HG03097 (cell line): ENCODE measurements around the gene GEMIN2.
"Not testable (repeated sequence)": the region's sequence is repeated elsewhere in the genome, so short reads cannot be mapped to it uniquely, and the experiment has no call there.

Experiments used
- ATAC-seq: cut with Tn5 transposase; IDR thresholded peaks from one replicate; pipeline ENCODE4 v1.9.1; 2021; ENCODE audit not compliant: unreplicated experiment, low FRiP score

Gene GEMIN2

DNA sequence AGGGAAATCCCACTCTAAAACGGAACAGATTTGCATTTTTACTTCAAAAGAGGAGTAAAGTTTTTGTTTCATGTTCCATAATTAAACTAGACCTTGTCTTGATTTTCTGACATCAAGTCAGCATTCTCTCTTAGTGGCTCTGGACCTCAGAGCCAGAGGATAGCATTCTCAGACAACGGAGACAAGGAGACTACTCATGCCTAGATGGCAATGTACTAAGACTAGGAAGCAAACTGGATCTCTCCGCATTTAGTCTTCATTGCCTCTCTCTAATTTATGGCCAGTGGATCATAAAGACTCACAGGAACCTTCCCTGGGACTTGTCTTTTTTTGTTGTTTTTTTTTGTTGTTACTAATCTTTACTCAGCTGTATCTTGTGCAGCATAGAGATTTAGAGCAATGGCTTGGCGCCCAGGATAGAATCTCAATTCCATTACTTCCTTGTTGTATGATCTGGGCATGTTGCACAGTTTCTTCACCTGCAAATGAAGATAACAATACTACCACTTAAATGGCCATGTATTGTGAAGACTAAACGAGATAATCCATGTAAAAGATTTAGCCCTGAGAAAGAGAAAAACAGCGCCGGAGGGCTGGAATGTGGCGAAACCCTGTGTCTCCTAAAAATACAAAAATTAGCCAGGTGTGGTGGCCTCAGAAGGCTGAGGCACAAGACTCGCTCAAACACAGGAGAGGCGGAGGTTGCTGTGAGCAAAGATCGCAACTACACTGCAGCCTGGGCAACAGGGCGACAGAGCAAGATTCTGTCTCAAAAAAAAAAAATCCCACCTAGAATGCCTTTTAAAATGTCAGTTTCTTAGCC lies 4.0 kb upstream of the GEMIN2 start:
- no peak for ATAC-seq

DNA sequence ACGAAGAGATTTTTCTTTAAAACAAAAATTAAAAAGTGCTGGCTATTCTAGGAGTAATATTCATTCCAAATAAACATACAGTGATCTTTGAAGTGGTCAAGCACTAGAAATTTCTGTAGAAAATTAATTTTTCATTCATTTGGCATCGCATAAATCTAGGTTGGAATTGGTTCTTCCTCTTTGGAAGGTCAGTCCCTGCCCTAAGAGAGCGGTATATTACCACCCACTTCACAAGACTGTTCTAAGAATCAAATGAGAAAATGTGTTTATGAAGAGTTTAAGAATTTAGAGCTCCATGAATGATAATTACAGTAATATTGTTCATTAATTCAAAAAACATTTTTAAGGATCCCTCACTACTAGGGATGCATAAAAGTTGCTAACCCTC lies 444 bp upstream of the GEMIN2 start:
- no peak for ATAC-seq

DNA sequence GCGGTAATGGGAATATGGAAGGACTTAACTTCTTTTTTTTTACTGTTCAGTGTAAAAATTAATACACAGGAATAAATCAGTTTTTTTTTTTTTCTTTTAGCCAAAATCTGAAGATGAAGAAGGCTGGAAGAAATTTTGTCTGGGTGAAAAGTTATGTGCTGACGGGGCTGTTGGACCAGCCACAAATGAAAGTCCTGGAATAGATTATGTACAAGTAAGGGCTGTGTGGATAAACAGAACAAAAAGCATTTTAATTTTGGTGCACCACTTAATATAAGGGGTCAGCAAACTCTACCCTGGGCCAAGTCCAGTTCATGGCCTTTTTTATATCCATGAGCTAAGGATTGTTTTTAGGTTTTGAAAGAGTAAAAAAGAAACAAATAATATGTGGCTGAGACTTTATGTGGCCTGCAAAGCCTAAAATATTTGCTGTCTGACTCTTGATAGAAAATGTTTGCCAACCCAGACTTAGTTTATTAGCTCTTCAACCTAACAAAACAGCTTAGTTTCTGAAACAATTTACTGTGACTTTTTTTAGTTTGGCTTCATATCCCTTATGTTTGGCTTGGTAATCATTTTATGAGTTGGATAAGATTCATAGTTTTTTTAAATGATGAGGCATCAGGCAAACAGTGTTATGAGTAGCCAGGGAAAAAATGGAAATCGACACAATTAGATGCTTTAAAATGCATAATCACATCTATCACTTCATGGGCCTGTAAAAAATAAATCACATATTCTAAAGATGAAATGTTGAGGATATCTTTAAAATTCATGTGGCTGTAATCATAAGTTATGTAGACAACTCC lies 8.4 kb downstream of the GEMIN2 start:
- ATAC-seq: no peak

DNA sequence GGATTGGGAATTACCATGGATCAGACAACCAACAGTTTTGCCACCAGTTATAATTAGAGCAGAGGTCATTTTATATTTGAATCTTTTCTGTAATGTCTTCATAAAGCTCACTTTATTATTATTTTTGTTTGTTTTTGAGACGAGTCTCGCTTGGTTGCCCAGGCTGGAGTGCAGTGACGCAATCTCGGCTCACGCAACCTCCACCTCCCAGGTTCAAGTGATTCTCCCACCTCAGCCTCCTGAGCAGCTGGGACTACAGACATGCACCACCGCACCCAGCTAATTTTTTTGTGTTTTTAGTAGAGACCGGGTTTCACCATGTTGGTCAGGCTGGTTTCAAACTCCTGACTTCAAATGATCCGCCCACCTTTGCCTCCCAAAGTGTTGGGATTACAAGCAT lies 23.7 kb downstream of the GEMIN2 start:
- not testable (repeated sequence) for ATAC-seq

DNA sequence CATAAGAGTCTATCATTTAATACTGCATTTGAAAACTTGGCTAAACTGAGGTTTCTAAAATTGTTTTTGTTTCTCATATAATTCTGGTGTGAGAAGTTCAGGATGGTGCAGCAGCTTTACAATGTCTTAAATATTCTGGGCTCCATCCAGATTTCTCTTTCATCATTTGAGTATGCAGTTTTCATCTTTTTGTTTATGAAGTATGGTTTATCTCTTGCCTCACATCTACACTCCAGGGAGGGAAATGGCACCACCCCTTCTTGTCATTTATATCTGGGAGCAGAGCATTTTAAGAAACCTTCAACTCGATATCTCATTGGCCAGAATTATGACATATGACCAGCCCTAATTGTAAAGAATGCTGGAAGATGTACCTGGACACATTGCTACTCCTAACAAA lies 24.3 kb downstream of the GEMIN2 start:
- ATAC-seq: no peak

DNA sequence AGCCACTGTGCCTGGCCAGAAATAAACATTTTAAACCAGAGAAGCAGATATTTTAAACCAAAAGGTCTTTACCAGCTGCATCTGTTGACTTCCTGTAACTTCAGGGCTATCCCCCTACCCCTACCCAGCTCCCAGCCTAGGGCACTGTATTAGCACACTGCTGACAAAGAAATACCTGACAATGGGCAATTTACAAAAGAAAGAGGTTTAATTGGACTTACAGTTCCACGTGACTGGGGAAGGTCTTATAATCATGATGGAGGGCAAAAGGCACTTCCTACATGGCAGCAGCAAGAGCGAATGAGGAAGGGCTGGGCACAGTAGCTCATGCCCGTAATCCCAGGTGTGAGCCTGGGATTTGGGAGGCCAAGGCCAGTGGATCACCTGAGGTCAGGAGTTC lies 26.0 kb downstream of the GEMIN2 start:
- ATAC-seq: no peak

DNA sequence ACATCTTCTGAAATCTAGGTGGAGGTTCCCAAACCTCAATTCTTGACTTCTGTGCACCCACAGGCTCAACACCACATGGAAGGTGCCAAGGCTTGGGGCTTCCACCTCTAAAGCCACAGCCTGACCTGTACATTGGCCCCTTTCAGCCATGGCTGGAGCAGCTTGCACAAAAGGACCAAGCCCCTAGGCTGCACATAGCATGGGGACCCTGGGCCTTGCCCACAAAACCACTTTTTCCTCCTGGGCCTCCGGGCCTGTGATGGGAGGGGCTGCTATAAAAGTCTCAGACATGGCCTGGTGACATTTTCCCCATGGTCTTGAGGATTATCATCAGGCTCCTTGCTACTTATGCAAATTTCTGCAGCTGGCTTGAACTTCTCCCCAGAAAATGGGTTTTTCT lies 27.5 kb downstream of the GEMIN2 start:
- not testable (repeated sequence) for ATAC-seq

DNA sequence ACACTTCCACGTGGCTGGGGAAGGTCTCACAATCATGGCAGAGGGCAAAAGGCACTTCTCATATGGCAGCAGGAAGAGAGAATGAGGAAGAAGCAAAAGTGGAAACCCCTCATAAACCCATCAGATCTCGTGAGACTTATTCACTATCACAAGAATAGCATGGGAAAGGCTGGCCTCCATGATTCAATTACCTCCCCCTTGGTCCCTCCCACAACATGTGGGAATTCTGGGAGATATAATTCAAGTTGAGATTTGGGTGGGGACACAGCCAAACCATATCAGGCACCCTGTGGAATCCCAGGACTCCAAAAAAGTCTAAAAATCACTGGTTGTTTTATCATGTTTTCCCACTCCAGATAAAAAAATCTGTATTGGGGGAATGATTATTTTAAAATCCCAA lies 29.1 kb downstream of the GEMIN2 start:
- not testable (repeated sequence) for ATAC-seq

DNA sequence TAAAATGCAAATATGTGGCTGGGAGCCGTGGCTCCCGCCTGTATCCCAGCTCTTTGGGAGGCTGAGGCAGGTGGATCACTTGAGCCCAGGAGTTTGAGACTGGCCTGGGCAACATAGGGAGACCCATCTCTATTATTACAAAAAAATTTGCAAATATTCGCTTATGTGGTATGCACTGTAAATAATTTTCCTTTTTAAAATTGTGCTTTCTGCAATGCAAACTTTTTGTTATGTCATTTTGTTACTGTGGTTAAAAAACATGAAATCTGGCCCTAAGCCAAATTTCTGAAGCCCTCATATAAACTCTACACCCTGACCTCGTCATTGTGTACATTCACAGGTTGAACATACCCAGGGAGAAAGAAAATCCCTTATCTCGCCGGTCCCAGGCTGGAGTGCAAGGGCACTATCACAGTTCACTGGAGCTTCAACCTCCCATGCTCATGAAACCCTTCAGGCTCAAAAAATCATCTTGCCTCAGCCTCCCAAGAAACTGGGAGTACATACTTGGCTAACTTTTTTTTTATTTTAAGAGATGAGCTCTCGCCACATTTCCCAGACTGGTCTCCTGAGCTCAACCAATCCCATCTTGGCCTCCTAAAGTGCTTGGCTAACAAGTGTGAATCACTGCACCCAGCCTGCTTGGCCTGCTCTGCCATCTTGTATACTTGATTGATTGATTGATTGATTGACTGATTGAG lies 31.3 kb downstream of the GEMIN2 start:
- no peak for ATAC-seq

DNA sequence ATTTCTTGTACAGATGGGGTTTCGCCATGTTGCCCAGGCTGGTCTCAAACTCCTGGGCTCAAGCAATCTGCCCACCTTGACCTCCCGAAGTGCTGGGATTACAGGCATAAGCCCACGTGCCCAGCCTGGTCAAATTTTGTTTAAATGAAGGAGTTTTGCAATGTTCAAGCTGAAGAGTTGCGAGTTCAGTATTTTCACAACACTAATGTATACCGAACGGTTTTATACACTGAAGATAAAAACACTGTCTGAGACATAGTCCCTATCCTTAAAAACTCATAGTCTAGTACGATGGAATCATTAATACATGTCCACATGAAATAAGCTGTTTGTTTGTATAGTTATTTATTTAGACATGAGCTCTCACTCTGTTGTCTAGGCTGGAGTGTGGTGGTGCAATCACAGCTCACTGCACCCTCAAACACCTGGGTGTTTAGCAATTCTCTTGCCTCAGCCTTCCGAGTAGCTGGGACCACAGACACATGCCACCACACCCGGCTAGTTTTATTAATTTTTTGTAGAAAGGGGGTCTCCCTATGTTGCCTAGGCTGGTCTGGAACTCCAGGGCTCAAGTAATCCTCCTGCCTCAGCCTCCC lies 40.6 kb downstream of the GEMIN2 start:
- ATAC-seq: no peak

DNA sequence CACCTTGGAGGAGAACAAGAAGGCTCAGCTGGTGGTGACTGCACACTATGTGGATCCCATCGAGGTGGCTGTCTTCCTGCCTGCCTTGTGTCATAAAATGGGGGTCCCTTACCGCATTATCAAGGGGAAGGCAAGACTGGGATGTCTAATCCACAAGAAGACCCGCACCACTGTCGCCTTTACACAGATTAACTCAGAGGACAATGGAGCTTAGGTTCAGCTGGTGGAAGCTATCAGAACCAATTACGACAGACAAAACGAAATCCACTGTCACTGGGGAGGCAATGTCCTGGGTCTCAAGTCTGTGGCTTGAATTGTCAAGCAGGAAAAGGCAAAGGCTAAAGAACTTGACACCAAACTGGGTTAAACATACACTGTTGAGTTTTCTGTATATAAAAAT lies 43.4 kb downstream of the GEMIN2 start:
- ATAC-seq: no peak

DNA sequence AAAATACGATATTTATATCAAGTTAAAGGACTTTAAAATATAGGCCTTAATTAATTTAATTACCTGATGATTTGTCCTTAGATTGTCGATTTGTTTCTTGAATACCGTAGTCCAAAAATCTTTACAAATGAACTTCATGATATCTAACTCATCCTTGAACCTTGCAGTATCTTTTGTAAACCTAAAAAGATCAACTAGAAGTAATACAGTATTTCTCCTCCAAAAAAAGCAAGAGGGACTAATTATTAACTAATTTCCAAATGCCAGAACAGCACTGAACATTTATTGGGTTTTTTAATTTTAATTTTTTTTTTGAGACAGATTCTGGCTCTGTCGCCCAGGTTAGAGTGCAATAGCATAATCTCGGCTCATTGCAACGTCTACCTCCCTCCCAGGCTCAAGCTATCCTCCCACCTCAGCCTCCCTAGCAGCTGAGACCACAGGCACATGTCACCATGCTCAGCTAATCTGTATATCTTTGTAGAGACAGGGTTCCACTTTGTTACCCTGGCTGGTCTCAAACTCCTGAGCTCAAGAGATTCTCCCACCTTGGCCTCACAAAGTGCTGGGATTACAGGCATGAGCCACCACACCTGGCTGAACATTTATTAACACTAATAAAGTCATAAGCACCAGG lies 44.2 kb downstream of the GEMIN2 start:
- ATAC-seq: no peak

DNA sequence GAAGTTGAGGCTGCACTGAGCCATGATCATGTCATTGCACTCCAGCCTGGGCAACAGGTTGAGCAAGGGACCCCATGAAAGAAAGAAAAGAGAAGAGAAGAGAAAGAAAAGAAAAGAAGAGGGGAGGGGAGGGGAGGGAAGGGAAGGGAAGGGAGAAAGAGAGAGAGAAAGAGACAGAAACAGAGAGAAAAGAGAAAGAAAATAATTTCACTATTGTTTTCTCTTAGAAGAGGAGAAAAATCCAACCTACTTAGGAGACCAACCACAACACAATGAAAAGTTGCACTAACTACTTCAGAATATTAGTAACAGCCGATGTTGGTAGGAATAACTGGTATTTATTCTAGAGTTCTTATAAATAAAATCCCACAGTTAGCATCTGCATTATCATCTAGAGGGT lies 46.4 kb downstream of the GEMIN2 start:
- no peak for ATAC-seq

DNA sequence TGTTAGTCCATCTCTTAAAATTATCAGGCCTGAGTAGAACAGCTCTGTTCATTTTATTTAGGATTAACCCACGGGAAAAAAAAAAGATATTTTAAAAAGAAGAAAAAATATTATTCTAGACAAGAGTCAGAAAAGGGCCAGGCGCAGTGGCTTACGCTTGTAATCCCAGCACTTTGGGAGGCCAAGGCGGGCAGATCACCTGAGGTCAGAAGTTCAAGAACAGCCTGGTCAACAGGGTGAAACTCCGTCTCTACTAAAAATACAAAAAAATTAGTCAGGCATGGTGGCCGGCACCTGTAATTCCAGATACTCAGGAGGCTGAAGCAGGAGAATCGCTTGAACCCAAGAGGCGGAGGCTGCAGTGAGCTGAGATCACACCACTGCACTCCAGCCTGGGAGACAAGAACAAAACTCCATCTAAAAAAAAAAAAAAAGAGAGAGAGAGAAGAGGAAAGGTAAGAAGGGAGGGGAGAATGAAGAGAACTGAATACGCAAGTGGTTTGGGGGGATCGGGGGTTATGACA lies 53.7 kb downstream of the GEMIN2 start:
- ATAC-seq: not testable (repeated sequence)

DNA sequence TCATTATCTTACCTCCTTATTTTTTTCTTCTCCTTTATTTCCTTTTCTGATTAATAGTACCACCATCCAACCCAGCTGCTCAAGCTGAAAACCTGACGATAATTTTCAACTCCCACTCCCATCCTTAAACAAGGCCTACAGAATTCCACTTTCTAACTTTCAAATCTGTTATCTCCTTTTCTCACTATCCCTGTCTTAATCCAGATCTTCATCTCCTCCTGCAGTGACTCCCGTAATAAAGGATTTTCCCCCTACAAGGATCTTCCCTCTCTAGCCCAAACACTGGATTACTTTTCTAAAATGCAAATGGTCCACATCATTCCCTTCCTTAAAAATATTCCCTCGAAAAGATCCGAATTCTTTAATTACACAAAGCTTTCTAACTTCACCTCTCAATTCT lies 54.5 kb downstream of the GEMIN2 start:
- no peak for ATAC-seq

DNA sequence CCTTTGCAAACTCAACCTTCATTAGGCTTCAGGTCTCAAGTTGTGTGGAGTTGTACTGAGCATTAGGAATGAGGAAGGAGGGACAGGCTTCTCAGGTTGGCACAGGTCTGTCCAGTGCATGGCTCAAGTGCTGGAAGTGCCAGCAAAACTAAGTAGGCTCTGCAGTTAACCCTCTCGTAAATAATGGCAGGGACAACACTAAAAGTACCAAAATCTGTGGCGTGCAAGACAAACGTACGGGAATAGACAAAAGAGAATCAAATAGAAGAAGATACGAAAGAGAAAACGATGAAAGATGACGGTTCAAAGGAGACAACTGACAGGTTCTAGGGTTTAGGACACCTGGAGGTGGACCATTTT lies 55.4 kb downstream of the GEMIN2 start:
- ATAC-seq: no peak

DNA sequence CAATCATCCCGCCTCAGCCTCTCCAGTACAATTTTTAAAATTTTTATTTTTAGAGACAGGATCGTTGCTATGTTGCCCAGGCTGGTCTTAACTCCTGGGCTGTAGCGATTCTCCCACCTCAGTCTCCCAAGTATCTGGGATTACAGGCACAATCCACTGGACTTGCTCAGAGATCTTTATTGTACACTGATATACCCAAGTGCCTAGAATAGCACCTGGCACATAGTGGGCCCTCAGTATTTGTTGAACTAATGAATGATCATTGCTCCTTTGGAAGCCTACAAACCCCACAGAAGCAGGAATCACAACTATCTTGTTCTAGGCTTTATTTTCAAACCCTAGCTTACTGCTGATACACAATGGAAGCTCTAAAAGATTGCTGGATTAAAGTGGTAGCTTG lies 59.1 kb downstream of the GEMIN2 start:
- ATAC-seq: no peak

DNA sequence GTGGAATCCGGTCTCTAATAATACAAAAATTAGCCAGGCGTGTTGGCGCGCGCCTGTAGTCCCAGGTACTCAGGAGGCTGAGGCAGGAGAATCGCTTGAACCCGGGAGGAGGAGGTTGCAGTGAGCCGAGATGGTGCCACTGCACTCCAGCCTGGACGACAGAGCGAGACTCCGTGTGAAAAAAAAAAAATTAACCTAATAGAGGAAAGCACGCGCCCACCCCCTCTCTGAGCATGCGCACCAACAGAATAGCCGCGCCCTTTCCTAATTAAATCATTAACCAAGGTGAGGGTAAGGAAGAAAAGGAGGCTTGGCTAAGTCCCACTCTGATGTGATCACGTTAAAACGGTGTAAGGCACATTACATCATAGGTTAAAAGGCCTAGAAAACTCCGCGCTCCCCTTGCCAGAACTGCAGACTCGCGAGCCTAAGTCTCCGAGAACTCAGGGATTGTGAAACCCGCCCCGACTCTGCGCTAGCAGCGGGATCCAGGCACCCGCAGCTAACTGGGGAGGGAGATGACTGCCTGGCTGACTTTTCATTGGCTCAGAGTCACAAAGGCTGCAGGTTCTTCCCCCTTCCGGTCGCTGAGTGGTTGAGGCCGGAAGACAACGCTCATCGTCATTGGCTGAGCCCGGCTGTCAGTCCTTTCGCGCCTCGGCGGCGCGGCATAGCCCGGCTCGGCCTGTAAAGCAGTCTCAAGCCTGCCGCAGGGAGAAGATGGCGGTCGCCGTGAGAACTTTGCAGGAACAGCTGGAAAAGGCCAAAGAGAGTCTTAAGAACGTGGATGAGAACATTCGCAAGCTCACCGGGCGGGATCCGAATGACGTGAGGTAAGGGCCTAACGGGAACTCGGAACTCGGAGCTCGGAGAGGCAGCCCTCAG lies 60.7 kb downstream of the GEMIN2 start, which contains the start of gene PNN:
TSS of gene PNN (plus strand) at position 695 of the 885 bp plus-strand sequence. CDS start at position 721, 26 bp downstream.
- ATAC-seq: peak; percentile 94
